Fibroblast of lung (primary cell): ENCODE measurements around the gene ADCY2. TPM values are rescaled to one million over a fixed set of nuclear protein-coding genes. Genes with fewer than 3 reads are reported as not detected.
A peak's percentile ranks its signal among the peaks of the same experiment; 100 is the strongest.

Experiments
- DNase-seq, 2 donors: peaks; one replicate each; pipeline versions ENCODE4 v3.0.0 to v3.0.0-alpha.2; 2010; ENCODE audit warnings: low read depth in 2 of 2
- H2AFZ ChIP-seq: 2 replicates; pipeline ENCODE4 v1.5.1; 2012; ENCODE audit warnings: low read length, control low read depth, inconsistent platforms
- H3K27ac ChIP-seq: 2 replicates; pipeline ENCODE4 v1.5.1; 2011; ENCODE audit warnings: low read length, control low read depth; ENCODE audit not compliant: insufficient read depth
- H3K27me3 ChIP-seq: 2 replicates; pipeline ENCODE4 v1.5.1; 2011; ENCODE audit warnings: mild to moderate bottlenecking, low read length; ENCODE audit not compliant: control insufficient read depth, insufficient read depth
- H3K36me3 ChIP-seq: 2 replicates; pipeline ENCODE4 v1.5.1; 2011; ENCODE audit warnings: low read length; ENCODE audit not compliant: control insufficient read depth, insufficient read depth
- H3K4me1 ChIP-seq: 2 replicates; pipeline ENCODE4 v1.5.1; 2011; ENCODE audit warnings: low read length; ENCODE audit not compliant: control insufficient read depth, insufficient read depth; ENCODE audit errors: extremely low read depth
- H3K4me2 ChIP-seq: 2 replicates; pipeline ENCODE4 v1.5.1; 2011; ENCODE audit warnings: low read length, control low read depth; ENCODE audit not compliant: insufficient read depth; ENCODE audit errors: extremely low read depth
- H3K4me3 ChIP-seq, 4 experiments: fragments of 200-600 bp in 1 of 4; sonication (generic) in 1 of 4; replicated peaks in 1 of 4; 2 replicates each; pipeline ENCODE4 v1.5.1; 2011 to 2016; ENCODE audit warnings: low read length in 4 of 4, low read depth in 3 of 4, mild to moderate bottlenecking in 3 of 4, control low read depth in 2 of 4, inconsistent platforms in 1 of 4, mixed read lengths in 1 of 4; ENCODE audit not compliant: insufficient read depth in 1 of 4; ENCODE audit errors: control extremely low read depth in 1 of 4
- H3K79me2 ChIP-seq: 2 replicates; pipeline ENCODE4 v1.5.1; 2012; ENCODE audit warnings: mild to moderate bottlenecking, low read length, inconsistent platforms; ENCODE audit not compliant: control insufficient read depth, insufficient read depth
- H3K9ac ChIP-seq: 2 replicates; pipeline ENCODE4 v1.5.1; 2011; ENCODE audit warnings: mild to moderate bottlenecking, low read length, control low read depth; ENCODE audit not compliant: insufficient read depth
- H3K9me3 ChIP-seq: 2 replicates; pipeline ENCODE4 v1.5.1; 2012; ENCODE audit warnings: low read depth, low read length; ENCODE audit not compliant: control insufficient read depth, insufficient read depth
- H4K20me1 ChIP-seq: 2 replicates; pipeline ENCODE4 v1.5.1; 2011; ENCODE audit warnings: low read length; ENCODE audit not compliant: control insufficient read depth, insufficient read depth; ENCODE audit errors: extremely low read depth
- CTCF ChIP-seq, 2 donors: IDR thresholded peaks in 1 of 2; conservative IDR thresholded peaks in 1 of 2; 1 replicate in 1 of 2; 2 replicates in 1 of 2; pipeline ENCODE4 v1.5.1; 2011 to 2012; ENCODE audit warnings: low read length in 2 of 2, control low read depth in 1 of 2, inconsistent platforms in 1 of 2, low read depth in 1 of 2, mild to moderate bottlenecking in 1 of 2
- EZH2 ChIP-seq: IDR thresholded peaks from 2 replicates; pipeline ENCODE4 v1.5.1; 2012; ENCODE audit warnings: low read length, control low read depth, mild to moderate bottlenecking; ENCODE audit errors: missing control alignments
- polyA plus RNA-seq, 2 donors: library from polyadenylated mRNA; depleted of rRNA in 1 of 2; stranded (reverse) in 1 of 2; unstranded in 1 of 2; fragments of >200 nt; gene quantifications; 2 replicates each; pipeline ENCODE4 v1.2.1, GENCODE V29; 2011 to 2012; ENCODE audit warnings: missing spikeins in 1 of 2
- total RNA-seq: library from RNA; depleted of rRNA; stranded (reverse); fragments of >200 nt; gene quantifications from 2 replicates; pipeline ENCODE4 v1.2.1, GENCODE V29; 2014

The ADCY2 gene
- total and polyA plus RNA-seq, 2 donors (not counting 1 experiment from before 2014, with no cell fraction given): under 0.01 to 0.05 TPM

- no peak for DNase-seq
- Histone ChIP-seq H3K4me3 (no peak overlapping the region), H3K9ac (no peak overlapping the region), H3K36me3 (no peaks in the 10 kb centered on the region), H2AFZ (no peak overlapping the region), H4K20me1 (no peaks in the 10 kb centered on the region), H3K27me3 (peaks cover 22% of the 10 kb centered on the region), H3K4me2 (no peak overlapping the region), H3K27ac (no peak overlapping the region), H3K9me3 (no peaks in the 10 kb centered on the region), H3K4me1 (no peaks in the 10 kb centered on the region), H3K79me2 (no peaks in the 10 kb centered on the region)
- no peak for TF ChIP-seq EZH2
- no peak for TF ChIP-seq CTCF (conservative IDR thresholded peaks at IDR 0.05 in 1 of 2, IDR thresholded peaks at IDR 0.05 in 1 of 2; ENCODE audit: low read depth in 1 of 2, low read length in 2 of 2)
These were observed 457.1 kb downstream of the ADCY2 start for GRCh38 chr5:7852988-7853387.

DNA sequence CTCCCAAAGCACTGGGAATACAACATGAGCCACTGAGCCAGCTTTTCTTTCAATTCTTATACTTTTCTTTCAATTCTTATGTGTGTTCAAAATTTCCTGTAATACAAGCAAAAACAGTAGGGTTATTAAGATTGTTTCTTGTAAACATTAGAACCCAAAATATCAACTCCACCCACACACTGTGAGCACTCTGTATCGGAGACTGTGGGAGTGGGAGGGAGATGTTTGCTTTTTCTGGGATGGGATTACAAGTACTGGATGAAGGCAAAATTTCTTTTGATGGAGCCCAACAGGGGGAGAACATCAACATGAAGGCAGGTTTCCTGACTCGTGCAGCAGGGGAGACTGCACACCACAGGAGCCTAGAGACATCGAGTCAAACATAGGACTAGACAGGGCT lies 459.7 kb downstream of the ADCY2 start:
- Histone ChIP-seq H4K20me1 (no peaks in the 10 kb centered on the region), H3K4me1 (no peaks in the 10 kb centered on the region), H3K4me2 (no peak overlapping the region), H3K27me3 (peaks cover 6% of the 10 kb centered on the region), H3K4me3 (no peak overlapping the region), H3K27ac (no peak overlapping the region), H3K36me3 (no peaks in the 10 kb centered on the region), H3K9me3 (no peaks in the 10 kb centered on the region), H3K9ac (no peak overlapping the region), H2AFZ (no peak overlapping the region), H3K79me2 (no peaks in the 10 kb centered on the region)
- TF ChIP-seq CTCF (conservative IDR thresholded peaks at IDR 0.05 in 1 of 2, IDR thresholded peaks at IDR 0.05 in 1 of 2; ENCODE audit: low read depth in 1 of 2, low read length in 2 of 2) (no peak), EZH2 (no peak)
- no peak for DNase-seq

DNA sequence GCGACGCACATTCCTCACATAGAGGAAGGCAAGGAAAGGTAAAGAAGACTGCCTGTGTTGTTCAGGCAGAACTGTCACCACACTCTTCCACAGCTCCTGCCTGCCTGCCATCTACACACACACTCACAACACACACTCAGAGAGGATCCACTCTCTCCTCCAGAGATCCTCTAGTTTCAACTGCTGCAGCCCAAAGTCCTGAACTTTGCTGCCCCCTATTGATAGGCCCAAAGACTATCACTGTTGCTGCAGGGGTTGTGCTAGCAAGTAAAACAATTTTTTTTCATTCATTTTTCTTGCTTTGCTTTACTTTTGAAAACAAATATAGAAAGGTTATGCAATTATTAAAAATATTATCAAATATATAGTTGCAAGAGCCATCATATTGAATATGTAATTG lies 460.9 kb downstream of the ADCY2 start:
- Histone ChIP-seq H4K20me1 (no peaks in the 10 kb centered on the region), H3K36me3 (peaks cover 3% of the 10 kb centered on the region), H3K79me2 (no peaks in the 10 kb centered on the region), H3K9ac (no peak overlapping the region), H2AFZ (no peak overlapping the region), H3K4me1 (no peaks in the 10 kb centered on the region), H3K9me3 (no peaks in the 10 kb centered on the region), H3K4me2 (no peak overlapping the region), H3K27ac (no peak overlapping the region), H3K27me3 (no peaks in the 10 kb centered on the region), H3K4me3 (no peak overlapping the region)
- peak; percentile 31 to 47 for DNase-seq
- TF ChIP-seq CTCF (conservative IDR thresholded peaks at IDR 0.05 in 1 of 2, IDR thresholded peaks at IDR 0.05 in 1 of 2; ENCODE audit: low read depth in 1 of 2, low read length in 2 of 2): peak; percentile 69 to 77
- no peak for TF ChIP-seq EZH2
